GM12801 (cell line): ENCODE data around the gene EN1.

Source experiments
- TF ChIP-seq, protein P1 (sequence below): IDR thresholded peaks from one replicate; pipeline ENCODE4 v1.5.1; 2011; ENCODE audit warnings: control low read depth; ENCODE audit not compliant: insufficient read length; ENCODE audit errors: extremely low read depth

The EN1 gene

DNA sequence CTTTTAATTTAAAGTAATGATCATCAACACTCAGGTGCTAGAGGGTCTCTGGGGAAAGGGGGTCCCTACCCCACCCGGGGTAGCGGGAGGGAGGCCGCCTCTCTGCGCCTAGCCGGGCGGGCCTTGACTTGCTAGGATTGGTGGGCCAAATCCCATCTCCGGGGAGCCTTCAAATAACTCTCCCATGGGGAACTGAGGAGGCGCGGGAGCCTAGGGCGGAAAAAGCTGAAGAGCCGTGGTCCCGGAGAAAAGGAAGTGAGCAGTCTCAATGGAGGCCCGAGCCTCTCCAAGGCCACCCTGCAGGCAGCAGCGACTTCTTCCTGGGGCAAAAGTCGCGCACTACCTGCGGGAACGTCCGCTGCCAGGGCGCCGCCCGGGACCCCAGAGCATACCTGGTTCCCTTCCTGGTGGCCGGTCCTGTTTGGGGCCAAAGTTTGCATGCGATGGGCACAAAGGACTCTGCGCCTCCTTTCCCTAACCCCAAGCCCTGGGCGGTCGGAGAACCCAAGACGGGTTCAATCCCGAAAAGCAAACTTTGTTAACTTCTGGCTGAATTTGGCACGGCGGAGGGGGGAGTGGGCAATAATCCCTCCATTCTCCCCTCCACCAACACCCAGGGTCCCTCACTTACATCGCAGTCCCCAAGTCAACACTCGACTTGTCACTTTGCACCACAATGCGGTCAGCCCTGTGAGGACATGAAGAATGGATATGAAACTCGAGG lies 13.6 kb downstream of the EN1 start:
- TF ChIP-seq, protein P1, sequence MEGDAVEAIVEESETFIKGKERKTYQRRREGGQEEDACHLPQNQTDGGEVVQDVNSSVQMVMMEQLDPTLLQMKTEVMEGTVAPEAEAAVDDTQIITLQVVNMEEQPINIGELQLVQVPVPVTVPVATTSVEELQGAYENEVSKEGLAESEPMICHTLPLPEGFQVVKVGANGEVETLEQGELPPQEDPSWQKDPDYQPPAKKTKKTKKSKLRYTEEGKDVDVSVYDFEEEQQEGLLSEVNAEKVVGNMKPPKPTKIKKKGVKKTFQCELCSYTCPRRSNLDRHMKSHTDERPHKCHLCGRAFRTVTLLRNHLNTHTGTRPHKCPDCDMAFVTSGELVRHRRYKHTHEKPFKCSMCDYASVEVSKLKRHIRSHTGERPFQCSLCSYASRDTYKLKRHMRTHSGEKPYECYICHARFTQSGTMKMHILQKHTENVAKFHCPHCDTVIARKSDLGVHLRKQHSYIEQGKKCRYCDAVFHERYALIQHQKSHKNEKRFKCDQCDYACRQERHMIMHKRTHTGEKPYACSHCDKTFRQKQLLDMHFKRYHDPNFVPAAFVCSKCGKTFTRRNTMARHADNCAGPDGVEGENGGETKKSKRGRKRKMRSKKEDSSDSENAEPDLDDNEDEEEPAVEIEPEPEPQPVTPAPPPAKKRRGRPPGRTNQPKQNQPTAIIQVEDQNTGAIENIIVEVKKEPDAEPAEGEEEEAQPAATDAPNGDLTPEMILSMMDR, result no peak

DNA sequence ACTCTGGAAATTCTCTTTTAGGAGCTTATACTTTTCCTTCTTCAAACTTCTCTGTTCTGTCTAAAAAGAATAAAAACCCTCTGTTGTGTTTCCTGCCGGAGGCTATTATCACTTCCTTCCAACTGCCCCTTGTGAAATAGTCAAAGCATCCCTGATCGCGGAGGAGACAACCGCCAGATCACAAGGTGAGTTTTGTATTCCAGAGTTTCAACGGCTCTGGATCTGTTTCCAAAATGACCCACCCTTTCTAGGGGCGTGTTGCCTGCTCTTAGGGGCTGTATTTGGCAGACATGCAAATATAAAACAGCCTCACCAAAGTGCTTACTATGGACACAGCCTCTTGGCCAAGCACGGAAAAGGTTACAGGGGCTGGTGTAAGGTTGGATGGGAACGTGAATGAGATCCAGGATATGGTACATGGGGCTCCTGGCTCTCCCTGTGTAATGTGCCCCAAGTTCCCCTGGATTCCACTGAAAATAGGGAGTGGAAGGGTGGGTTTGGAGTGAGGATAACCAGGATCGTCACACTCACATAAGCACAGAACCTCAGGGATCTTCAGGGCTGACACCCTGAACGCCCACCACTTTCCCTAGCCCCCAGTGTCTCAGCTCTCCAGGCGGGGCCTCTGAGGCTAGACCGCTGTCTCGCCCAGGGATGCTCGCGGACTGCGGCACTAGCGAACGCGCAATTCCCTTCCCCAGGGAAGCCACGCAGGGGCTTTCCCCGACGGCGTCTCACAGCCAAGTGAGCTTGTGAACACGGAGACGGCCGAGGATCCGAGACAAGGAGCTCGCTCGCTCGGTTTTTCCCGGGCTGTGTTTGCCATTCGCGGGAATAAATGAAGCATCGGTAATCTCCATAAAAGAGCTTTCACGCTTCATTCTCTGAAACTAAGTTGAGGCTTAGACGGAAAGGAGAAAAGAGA lies 14.4 kb downstream of the EN1 start:
- TF ChIP-seq, protein P1, result no peak

DNA sequence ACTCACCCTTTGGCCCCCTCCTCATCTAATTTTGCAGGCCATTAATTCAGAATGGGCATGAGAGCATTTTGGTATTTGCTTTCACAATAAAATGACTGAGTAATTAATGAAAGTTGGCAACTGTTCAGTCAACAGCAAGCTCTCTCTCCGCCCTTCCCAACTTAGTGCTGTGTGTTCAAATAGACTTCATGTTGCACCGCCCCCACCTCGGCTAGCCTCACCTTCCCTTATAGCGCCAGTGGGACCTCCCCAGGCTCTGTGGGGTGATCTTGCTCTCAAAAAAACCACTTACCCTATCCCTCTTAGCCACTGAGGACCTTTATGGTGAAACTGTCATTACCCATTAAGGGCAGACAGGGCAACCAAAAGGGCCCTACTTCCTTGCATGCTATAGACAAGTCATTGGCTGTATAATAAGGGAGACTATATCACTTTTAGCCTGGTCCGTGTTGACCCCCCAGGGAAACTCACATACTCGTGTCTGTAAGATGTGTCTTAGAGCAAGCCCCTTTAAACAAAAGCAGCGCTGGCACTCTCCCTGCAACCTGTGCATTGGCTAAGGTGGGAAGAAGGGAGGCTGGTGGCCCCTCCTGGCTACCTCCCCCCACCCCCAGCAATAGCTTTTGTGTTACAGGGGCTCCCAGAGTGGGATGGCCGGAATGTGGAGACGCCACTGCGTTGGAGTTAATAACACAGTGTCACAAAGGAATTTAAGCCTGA lies 15.2 kb downstream of the EN1 start:
- TF ChIP-seq, protein P1, result no peak

DNA sequence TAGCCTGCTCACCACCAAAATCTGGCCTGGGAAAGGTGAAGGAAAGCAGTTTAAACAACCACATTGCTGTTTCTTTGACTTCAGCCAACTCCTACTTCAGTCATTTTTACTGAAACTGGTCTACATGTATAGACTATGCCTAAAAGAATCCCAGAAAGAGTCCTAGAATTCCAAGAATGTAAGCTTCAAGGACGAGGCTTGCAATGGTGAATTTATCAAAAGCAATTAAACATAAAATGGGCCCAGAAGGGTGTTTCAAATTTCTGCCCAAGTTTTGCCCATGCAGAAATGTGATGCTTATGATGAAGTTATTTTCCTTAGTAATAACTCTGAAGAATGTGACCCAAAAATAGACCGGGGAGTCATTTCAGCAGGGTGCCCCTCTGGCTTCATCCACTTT lies 16.6 kb downstream of the EN1 start:
- TF ChIP-seq, protein P1, result no peak

DNA sequence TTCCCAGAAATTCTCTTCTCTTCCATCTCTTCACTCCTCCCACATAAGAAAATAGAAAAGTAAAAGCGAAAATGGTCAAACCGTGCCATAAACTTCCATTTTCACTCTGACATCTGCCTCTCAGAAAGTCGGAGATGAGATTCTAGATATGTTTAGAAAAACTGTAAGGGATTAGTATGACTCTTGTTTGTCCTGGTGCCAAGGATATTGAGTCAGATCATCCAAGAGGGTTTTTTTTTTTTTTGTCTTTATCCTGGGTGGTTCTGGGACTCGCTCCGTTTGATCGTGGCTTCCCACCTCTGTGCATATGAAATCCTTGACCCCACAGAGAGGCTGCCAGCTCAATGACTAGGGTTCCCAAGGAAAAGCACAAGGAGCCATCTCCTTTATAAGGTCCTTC lies 17.3 kb downstream of the EN1 start:
- TF ChIP-seq, protein P1, result no peak

DNA sequence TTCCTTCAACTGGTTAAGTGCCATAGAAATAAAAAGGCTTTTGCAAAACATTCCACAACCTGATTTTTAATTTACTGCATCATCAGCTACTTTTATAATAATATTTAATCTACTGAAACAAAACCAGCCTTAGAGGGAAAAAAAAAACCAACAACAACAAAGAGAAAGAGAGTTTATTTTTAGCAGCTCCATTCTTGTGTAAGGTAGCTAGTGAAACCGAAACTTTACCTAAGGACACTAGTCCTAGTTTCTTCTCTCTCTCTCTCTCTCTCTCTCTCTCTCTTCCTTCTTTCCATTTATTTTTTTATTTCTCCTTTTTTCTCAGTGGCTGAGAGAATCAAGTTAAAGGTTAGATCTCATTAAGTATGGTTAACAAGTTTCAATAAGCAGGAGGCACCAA lies 21.4 kb downstream of the EN1 start:
- TF ChIP-seq, protein P1, result no peak

DNA sequence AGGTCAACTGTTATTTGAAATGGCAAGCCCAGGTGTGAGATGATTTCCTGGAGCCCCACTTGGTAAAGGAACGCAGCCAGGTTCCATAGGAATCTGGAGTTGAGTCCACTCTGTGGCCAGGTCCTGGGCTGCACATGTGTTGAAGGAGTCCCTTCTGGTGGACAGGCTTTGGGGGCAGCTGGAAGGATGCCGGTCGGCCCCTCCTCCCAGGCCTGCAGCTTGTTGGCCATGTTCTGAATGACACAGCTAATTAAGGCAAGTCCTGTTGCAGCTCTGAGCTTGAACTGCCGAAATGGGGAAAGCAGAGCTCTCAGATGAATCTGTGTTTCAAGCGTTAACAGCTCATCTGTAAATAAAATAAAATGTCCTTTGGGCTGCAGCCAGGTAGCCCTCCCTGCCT lies 23.8 kb downstream of the EN1 start:
- TF ChIP-seq, protein P1, result no peak
